SK-N-SH (cell line): ENCODE data around the gene NCBP3.

Source experiments
- MXI1 ChIP-seq: IDR thresholded peaks from 2 replicates; pipeline ENCODE4 v1.6.1; 2012; ENCODE audit warnings: mild to moderate bottlenecking, low read depth, low read length, improper control_type of control experiment
- RAD21 ChIP-seq: IDR thresholded peaks from 2 replicates; pipeline ENCODE4 v1.6.1; 2012; ENCODE audit warnings: mild to moderate bottlenecking, low read length
- SMC3 ChIP-seq: IDR thresholded peaks from 2 replicates; pipeline ENCODE4 v1.6.1; 2012; ENCODE audit warnings: low read depth, low read length, improper control_type of control experiment
- TAF1 ChIP-seq: IDR thresholded peaks from 2 replicates; pipeline ENCODE4 v1.6.1; 2012; ENCODE audit warnings: low read depth, mild to moderate bottlenecking, low read length, moderate library complexity, borderline replicate concordance
- TF ChIP-seq, protein P1 (sequence below): fragments of 200-600 bp; sonication (generic); IDR thresholded peaks from 2 replicates; pipeline ENCODE4 v1.6.1; 2017; ENCODE audit warnings: antibody characterized with exemption, mild to moderate bottlenecking, moderate library complexity

- TF ChIP-seq, protein P1, sequence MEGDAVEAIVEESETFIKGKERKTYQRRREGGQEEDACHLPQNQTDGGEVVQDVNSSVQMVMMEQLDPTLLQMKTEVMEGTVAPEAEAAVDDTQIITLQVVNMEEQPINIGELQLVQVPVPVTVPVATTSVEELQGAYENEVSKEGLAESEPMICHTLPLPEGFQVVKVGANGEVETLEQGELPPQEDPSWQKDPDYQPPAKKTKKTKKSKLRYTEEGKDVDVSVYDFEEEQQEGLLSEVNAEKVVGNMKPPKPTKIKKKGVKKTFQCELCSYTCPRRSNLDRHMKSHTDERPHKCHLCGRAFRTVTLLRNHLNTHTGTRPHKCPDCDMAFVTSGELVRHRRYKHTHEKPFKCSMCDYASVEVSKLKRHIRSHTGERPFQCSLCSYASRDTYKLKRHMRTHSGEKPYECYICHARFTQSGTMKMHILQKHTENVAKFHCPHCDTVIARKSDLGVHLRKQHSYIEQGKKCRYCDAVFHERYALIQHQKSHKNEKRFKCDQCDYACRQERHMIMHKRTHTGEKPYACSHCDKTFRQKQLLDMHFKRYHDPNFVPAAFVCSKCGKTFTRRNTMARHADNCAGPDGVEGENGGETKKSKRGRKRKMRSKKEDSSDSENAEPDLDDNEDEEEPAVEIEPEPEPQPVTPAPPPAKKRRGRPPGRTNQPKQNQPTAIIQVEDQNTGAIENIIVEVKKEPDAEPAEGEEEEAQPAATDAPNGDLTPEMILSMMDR, result no peak
- TF ChIP-seq RAD21 (no peak), MXI1 (no peak), SMC3 (no peak), TAF1 (no peak)
Measured at GRCh38 chr17:3755335-3756030, 90.6 kb downstream of the NCBP3 start.
